MM.1S (cell line): Measurements from ENCODE around the gene SYT2.
A peak's percentile ranks its signal among the peaks of the same experiment; 100 is the strongest.
"Not testable (repeated sequence)": the region's sequence is repeated elsewhere in the genome, so short reads cannot be mapped to it uniquely, and the experiment has no call there.

Source experiments
- DNase-seq: peaks from one replicate; pipeline ENCODE4 v3.0.0-alpha.2; 2015
- H2AFZ ChIP-seq: fragments of 300-600 bp; sonication (generic); 2 replicates; pipeline ENCODE4 v1.6.0; 2016; ENCODE audit warnings: antibody characterized with exemption, low read length
- H3F3A ChIP-seq: fragments of 300-600 bp; sonication (generic); 2 replicates; pipeline ENCODE4 v1.6.1; 2016; ENCODE audit warnings: mild to moderate bottlenecking, antibody characterized with exemption, low read length, moderate library complexity, mixed read lengths; ENCODE audit not compliant: insufficient read depth
- H3K27ac ChIP-seq: fragments of 300-600 bp; sonication (generic); 2 replicates; pipeline ENCODE4 v1.5.1; 2016; ENCODE audit warnings: mild to moderate bottlenecking, low read length
- H3K27me3 ChIP-seq: fragments of 300-600 bp; sonication (generic); replicated peaks from 2 replicates; pipeline ENCODE4 v1.6.0; 2016; ENCODE audit warnings: low read length; ENCODE audit not compliant: insufficient read depth
- H3K36me3 ChIP-seq: fragments of 300-600 bp; sonication (generic); replicated peaks from 2 replicates; pipeline ENCODE4 v1.6.1; 2016; ENCODE audit warnings: mild to moderate bottlenecking, low read length, mixed read lengths; ENCODE audit not compliant: insufficient read depth
- H3K4me1 ChIP-seq: fragments of 300-600 bp; sonication (generic); 2 replicates; pipeline ENCODE4 v1.6.1; 2016; ENCODE audit warnings: low read length, mixed read lengths
- H3K4me2 ChIP-seq: fragments of 300-600 bp; sonication (generic); 2 replicates; pipeline ENCODE4 v1.6.0; 2016; ENCODE audit warnings: low read depth, low read length
- H3K4me3 ChIP-seq: fragments of 300-600 bp; sonication (generic); 2 replicates; pipeline ENCODE4 v1.5.1; 2016; ENCODE audit warnings: low read length, mixed read lengths
- H3K79me2 ChIP-seq: fragments of 300-600 bp; sonication (generic); 2 replicates; pipeline ENCODE4 v1.6.1; 2016; ENCODE audit warnings: mixed run types, low read length, mixed read lengths
- H3K9ac ChIP-seq: fragments of 300-600 bp; sonication (generic); 2 replicates; pipeline ENCODE4 v1.6.1; 2016; ENCODE audit warnings: low read length, mixed read lengths
- H3K9me2 ChIP-seq: fragments of 300-600 bp; sonication (generic); replicated peaks from 2 replicates; pipeline ENCODE4 v1.6.1; 2016; ENCODE audit warnings: mild to moderate bottlenecking, low read length, mixed read lengths; ENCODE audit not compliant: insufficient read depth
- H3K9me3 ChIP-seq: fragments of 300-600 bp; sonication (generic); replicated peaks from 2 replicates; pipeline ENCODE4 v1.6.1; 2016; ENCODE audit warnings: mild to moderate bottlenecking, low read length, mixed read lengths; ENCODE audit not compliant: insufficient read depth
- H4K20me1 ChIP-seq: fragments of 300-600 bp; sonication (generic); 2 replicates; pipeline ENCODE4 v1.6.1; 2016; ENCODE audit warnings: mild to moderate bottlenecking, low read length, moderate library complexity, mixed read lengths; ENCODE audit not compliant: insufficient read depth
- CTCF ChIP-seq: fragments of 300-600 bp; sonication (generic); IDR thresholded peaks from 2 replicates; pipeline ENCODE4 v1.5.1; 2016; ENCODE audit warnings: antibody characterized with exemption, low read length, mixed read lengths
- EZH2 ChIP-seq: fragments of 300-600 bp; sonication (generic); optimal IDR thresholded peaks from 2 replicates; pipeline ENCODE3; 2017; ENCODE audit warnings: low read depth, mild to moderate bottlenecking, antibody characterized with exemption, low read length, mixed read lengths
- EZH2phosphoT487 ChIP-seq: fragments of 300-600 bp; sonication (generic); IDR thresholded peaks from 2 replicates; pipeline ENCODE4 v1.6.1; 2018; ENCODE audit warnings: antibody characterized with exemption, low read length

Gene SYT2

DNA sequence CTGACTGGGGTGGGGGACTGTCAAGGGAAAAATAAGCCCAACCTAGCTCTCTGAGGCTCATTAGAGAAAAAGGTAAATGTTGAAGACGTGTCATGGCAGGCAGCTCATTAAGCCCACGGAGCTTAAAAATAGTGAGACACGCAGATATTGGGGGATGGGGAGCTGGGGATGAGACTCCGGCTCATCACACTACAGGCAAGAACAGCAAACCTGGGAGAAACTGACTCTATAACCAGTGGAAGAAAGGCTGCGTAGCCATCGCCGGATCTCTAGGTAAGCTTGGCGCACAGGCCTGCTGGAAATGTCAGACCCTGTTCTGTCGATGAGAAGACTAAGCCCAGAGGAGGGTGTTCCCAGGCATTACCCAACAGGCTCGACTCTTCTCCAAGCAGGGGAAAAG, 78.0 kb downstream of the SYT2 start:
- H3K27me3 ChIP-seq: 0 out of 2 replicates have a peak, but pooled peaks cover 4% of the 10 kb centered on the region
- H3K9ac ChIP-seq: no peak overlapping the region
- no peak overlapping the region for H3K4me3 ChIP-seq
- H3F3A ChIP-seq: peaks cover 3% of the 10 kb centered on the region
- no peaks in the 10 kb centered on the region for H4K20me1 ChIP-seq
- H3K36me3 ChIP-seq: no peaks in the 10 kb centered on the region
- H3K27ac ChIP-seq: no peak overlapping the region
- H2AFZ ChIP-seq: no peak overlapping the region
- no peak for DNase-seq
- TF ChIP-seq EZH2phosphoT487 (no peak), EZH2 (no peak), CTCF (no peak)
- H3K79me2 ChIP-seq: no peaks in the 10 kb centered on the region
- no peaks in the 10 kb centered on the region for H3K9me2 ChIP-seq
- peaks cover 19% of the 10 kb centered on the region for H3K4me1 ChIP-seq
- H3K9me3 ChIP-seq: no peaks in the 10 kb centered on the region
- no peak overlapping the region for H3K4me2 ChIP-seq

DNA sequence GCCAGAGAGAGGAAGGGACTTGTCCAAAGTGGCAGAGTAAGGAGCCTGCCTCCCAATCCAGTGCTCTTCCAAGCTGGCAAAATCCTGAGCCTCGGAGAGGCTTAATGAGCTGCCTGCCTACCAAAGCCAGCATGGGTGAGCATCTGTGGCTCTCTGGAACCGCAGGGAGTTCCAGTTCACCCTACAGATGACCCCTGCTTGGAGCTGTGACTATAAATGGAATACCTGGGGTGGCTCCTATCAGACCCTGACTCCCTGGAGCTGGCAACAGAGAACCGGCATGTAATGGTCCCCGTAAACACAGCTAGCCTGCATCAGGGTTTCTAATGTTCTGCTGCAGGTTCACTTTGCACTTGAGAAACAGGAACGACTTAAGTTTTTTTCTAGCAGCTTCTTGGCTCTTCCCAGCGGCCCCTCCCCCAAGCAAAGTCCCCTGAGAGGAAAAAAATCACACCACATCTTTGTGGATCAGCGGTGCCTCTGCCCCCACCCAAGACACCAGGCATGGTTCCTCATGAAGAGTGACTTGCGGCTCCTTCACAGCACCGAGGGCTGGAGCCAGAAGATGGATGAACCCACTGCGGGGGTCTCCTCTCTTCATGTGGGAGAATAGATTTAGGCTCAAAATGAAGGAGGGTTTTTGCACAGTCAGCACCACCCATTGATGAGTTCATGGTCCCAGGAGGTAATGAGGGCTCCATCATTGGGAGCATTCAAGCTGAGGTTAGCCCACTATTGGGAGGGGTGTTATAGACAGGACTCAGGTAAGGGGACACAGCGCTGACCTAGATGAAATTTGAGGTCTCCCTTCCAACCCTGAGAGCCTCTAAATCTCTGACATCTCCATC, 79.0 kb downstream of the SYT2 start:
- H3K27ac ChIP-seq: no peak overlapping the region
- peaks cover 19% of the 10 kb centered on the region for H3K4me1 ChIP-seq
- no peak overlapping the region for H3K9ac ChIP-seq
- H3K9me2 ChIP-seq: no peaks in the 10 kb centered on the region
- 0 out of 2 replicates have a peak, but pooled peaks cover 4% of the 10 kb centered on the region for H3K27me3 ChIP-seq
- H3K9me3 ChIP-seq: no peaks in the 10 kb centered on the region
- H3F3A ChIP-seq: peaks cover 3% of the 10 kb centered on the region
- no peak overlapping the region for H2AFZ ChIP-seq
- no peaks in the 10 kb centered on the region for H3K36me3 ChIP-seq
- H4K20me1 ChIP-seq: no peaks in the 10 kb centered on the region
- no peak overlapping the region for H3K4me2 ChIP-seq
- no peak for DNase-seq
- no peaks in the 10 kb centered on the region for H3K79me2 ChIP-seq
- no peak for TF ChIP-seq CTCF
- no peak for TF ChIP-seq EZH2phosphoT487
- TF ChIP-seq EZH2: no peak
- no peak overlapping the region for H3K4me3 ChIP-seq

DNA sequence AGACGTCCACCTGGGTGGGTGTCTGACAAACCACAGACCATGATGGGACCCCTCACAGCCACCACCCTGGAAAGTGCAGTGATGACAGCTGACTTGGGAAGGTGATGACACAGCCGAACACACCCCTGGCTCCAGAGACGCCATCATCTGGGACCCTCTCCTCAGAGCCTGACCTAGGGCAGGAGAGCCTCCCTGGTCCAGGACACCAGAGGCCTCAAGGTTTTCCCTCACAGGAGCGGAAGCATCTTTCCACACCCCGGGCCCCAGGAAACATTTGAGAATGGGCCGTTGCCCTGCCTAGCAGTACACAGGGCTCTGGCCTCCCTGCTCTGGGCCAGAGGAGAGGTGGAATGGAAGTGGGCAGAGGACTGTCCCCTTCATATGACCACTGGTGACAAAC, 79.7 kb downstream of the SYT2 start:
- TF ChIP-seq EZH2 (no peak), EZH2phosphoT487 (no peak), CTCF (no peak)
- no peak for DNase-seq
- H3K4me2 ChIP-seq: no peak overlapping the region
- H4K20me1 ChIP-seq: no peaks in the 10 kb centered on the region
- H2AFZ ChIP-seq: no peak overlapping the region
- peaks cover 3% of the 10 kb centered on the region for H3F3A ChIP-seq
- H3K9me3 ChIP-seq: no peaks in the 10 kb centered on the region
- peaks cover 19% of the 10 kb centered on the region for H3K4me1 ChIP-seq
- no peaks in the 10 kb centered on the region for H3K36me3 ChIP-seq
- no peak overlapping the region for H3K27ac ChIP-seq
- H3K9me2 ChIP-seq: no peaks in the 10 kb centered on the region
- H3K9ac ChIP-seq: no peak overlapping the region
- H3K27me3 ChIP-seq: 0 out of 2 replicates have a peak, but pooled peaks cover 4% of the 10 kb centered on the region
- H3K79me2 ChIP-seq: no peaks in the 10 kb centered on the region
- H3K4me3 ChIP-seq: no peak overlapping the region

- not testable (repeated sequence) for H3K27me3 ChIP-seq, H3K27ac ChIP-seq, H3F3A ChIP-seq, H2AFZ ChIP-seq, H3K4me2 ChIP-seq, H3K4me3 ChIP-seq, H3K36me3 ChIP-seq, H3K9me2 ChIP-seq, DNase-seq, H3K79me2 ChIP-seq, H4K20me1 ChIP-seq, H3K9ac ChIP-seq, H3K9me3 ChIP-seq
- H3K4me1 ChIP-seq: peaks cover 19% of the 10 kb centered on the region
These were observed 80.2 kb downstream of the SYT2 start for GRCh38 chr1:202630096-202630495.

DNA sequence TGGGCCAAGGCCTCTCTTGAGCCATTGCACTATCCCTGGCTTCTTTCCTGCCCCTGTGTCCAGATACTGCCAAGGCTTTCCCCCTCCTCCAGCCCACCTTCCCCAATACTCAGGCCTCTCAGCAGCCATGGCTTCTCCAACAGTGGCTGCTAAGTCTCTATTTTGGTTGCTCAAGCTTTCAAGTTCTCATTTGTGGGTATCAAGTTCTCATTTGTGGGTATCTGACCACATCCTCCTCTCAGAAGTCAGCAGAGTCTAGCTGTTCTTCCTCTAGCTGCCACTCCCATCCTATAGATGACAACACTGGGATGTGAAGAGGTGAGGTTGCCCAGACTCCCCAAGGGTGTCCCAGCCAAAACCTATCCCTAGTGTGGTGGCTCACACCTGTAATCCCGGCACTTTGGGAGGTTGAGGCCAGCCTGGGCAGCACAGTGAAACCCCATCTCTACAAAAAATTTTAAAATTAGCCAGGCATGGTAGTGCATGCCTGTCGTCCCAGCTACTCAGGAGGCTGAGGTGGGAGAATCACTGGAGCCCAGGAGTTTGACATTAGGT, 80.9 kb downstream of the SYT2 start:
- not testable (repeated sequence) for H4K20me1 ChIP-seq, H2AFZ ChIP-seq, H3K9ac ChIP-seq, H3F3A ChIP-seq, H3K79me2 ChIP-seq, H3K9me3 ChIP-seq, H3K9me2 ChIP-seq, H3K4me3 ChIP-seq, H3K36me3 ChIP-seq, H3K27me3 ChIP-seq
- Histone ChIP-seq H3K4me2 (peak overlapping the region; percentile 44; the same call in 1 of the 2 replicates), H3K27ac (peak overlapping the region; percentile 4; the same call in 1 of the 2 replicates), H3K4me1 (peaks cover 23% of the 10 kb centered on the region)
- peak; percentile 85 for DNase-seq
